Measurements from ENCODE around the gene TXNRD2.

GRCh38 chr22:19888131-19888746, 53.4 kb downstream of the TXNRD2 start:
- TF ChIP-seq CTCF (IDR thresholded peaks at IDR 0.05) (no peak), POLR2A (IDR thresholded peaks at IDR 0.05) (no peak)

Data from right lobe of liver (tissue), 4 donors.